Endothelial cell of umbilical vein (primary cell): ENCODE results near the gene ERVW-1.

Experiments used
- EZH2 ChIP-seq: IDR thresholded peaks from 2 replicates; pipeline ENCODE4 v1.6.1; 2012; ENCODE audit warnings: borderline replicate concordance, low read depth, mild to moderate bottlenecking, moderate library complexity, low read length, inconsistent platforms; ENCODE audit not compliant: severe bottlenecking
- JUN ChIP-seq: IDR thresholded peaks from 2 replicates; pipeline ENCODE4 v1.6.1; 2011; ENCODE audit warnings: borderline replicate concordance, low read depth; ENCODE audit not compliant: insufficient read length, insufficient read depth
- POLR2A ChIP-seq: IDR thresholded peaks from 2 replicates; pipeline ENCODE4 v1.6.1; 2012; ENCODE audit warnings: low read depth, mild to moderate bottlenecking, control low read depth, low read length
- POLR2AphosphoS5 ChIP-seq: IDR thresholded peaks from 2 replicates; pipeline ENCODE4 v1.6.1; 2012; ENCODE audit warnings: low read depth, mild to moderate bottlenecking, control low read depth, low read length, moderate library complexity; ENCODE audit not compliant: insufficient read depth
- TF ChIP-seq, protein P1 (sequence below), 2 donors: IDR thresholded peaks; 1 replicate in 1 of 2; 2 replicates in 1 of 2; pipeline ENCODE4 v1.5.1; 2011; ENCODE audit warnings: low read length in 2 of 2, mild to moderate bottlenecking in 2 of 2, moderate library complexity in 2 of 2, control low read depth in 1 of 2, inconsistent platforms in 1 of 2, low read depth in 1 of 2; ENCODE audit not compliant: insufficient read depth in 1 of 2; ENCODE audit errors: extremely low read depth in 1 of 2
- TF ChIP-seq, protein P2 (sequence below): IDR thresholded peaks from 2 replicates; pipeline ENCODE4 v1.6.1; 2011; ENCODE audit not compliant: insufficient read depth, insufficient read length

DNA sequence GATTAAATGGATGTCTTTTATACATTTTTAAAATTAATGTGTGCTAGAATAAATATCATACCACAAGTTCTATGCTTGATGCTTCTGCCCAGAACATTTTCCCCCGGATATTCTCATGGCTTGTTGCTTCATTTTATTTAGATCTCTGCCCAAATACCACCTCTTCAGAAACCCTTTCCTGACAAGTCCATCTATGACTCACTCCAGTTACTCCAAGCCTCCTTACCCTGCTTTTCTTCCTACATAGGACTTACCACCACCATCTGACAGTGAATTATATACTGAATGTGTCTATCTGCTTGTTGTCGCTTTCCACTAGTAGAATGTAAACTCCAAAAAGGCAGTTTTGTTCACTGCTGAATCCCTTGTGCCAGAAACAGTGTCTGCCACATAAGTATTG, 19.1 kb upstream of the ERVW-1 start:
- TF ChIP-seq, protein P1, sequence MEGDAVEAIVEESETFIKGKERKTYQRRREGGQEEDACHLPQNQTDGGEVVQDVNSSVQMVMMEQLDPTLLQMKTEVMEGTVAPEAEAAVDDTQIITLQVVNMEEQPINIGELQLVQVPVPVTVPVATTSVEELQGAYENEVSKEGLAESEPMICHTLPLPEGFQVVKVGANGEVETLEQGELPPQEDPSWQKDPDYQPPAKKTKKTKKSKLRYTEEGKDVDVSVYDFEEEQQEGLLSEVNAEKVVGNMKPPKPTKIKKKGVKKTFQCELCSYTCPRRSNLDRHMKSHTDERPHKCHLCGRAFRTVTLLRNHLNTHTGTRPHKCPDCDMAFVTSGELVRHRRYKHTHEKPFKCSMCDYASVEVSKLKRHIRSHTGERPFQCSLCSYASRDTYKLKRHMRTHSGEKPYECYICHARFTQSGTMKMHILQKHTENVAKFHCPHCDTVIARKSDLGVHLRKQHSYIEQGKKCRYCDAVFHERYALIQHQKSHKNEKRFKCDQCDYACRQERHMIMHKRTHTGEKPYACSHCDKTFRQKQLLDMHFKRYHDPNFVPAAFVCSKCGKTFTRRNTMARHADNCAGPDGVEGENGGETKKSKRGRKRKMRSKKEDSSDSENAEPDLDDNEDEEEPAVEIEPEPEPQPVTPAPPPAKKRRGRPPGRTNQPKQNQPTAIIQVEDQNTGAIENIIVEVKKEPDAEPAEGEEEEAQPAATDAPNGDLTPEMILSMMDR (IDR thresholded peaks at IDR 0.05; ENCODE audit: extremely low read depth in 1 of 2, insufficient read depth in 1 of 2, low read depth in 1 of 2, low read length in 2 of 2) = no peak
- TF ChIP-seq EZH2 (no peak), POLR2A (no peak), JUN (no peak), POLR2AphosphoS5 (no peak)
- TF ChIP-seq, protein P2, sequence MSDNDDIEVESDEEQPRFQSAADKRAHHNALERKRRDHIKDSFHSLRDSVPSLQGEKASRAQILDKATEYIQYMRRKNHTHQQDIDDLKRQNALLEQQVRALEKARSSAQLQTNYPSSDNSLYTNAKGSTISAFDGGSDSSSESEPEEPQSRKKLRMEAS = no peak
